Osteocyte (in vitro differentiated cells): ENCODE data around the gene ZZZ3. TPM values are rescaled to one million over a fixed set of nuclear protein-coding genes. Genes with fewer than 3 reads are reported as not detected.
"Not testable (repeated sequence)": the region's sequence is repeated elsewhere in the genome, so short reads cannot be mapped to it uniquely, and the experiment has no call there.

Experiments used
- DNase-seq: peaks from one replicate; pipeline ENCODE4 v3.0.0; 2021; ENCODE audit warnings: mixed read lengths; ENCODE audit not compliant: unreplicated experiment; ENCODE audit errors: extremely low spot score
- H3K27ac Mint-ChIP-seq: one replicate; pipeline ENCODE4 v1.8.0; 2021; ENCODE audit warnings: mild to moderate bottlenecking, mixed read lengths; ENCODE audit not compliant: unreplicated experiment
- H3K27me3 Mint-ChIP-seq: one replicate; pipeline ENCODE4 v1.8.0; 2021; ENCODE audit warnings: mixed read lengths; ENCODE audit not compliant: unreplicated experiment
- H3K36me3 Mint-ChIP-seq: one replicate; pipeline ENCODE4 v1.8.0; 2021; ENCODE audit warnings: mixed read lengths; ENCODE audit not compliant: unreplicated experiment
- H3K4me1 Mint-ChIP-seq: one replicate; pipeline ENCODE4 v1.8.0; 2021; ENCODE audit warnings: mixed read lengths; ENCODE audit not compliant: unreplicated experiment
- H3K4me3 Mint-ChIP-seq: one replicate; pipeline ENCODE4 v1.8.0; 2021; ENCODE audit warnings: mild to moderate bottlenecking, moderate library complexity, mixed read lengths; ENCODE audit not compliant: unreplicated experiment
- H3K9me3 Mint-ChIP-seq: one replicate; pipeline ENCODE4 v1.8.0; 2021; ENCODE audit warnings: mixed read lengths; ENCODE audit not compliant: unreplicated experiment
- CTCF ChIP-seq: fragments of 200-600 bp; sonication (generic); IDR thresholded peaks from 2 replicates; pipeline ENCODE4 v1.5.0; 2021; ENCODE audit warnings: antibody characterized with exemption, mild to moderate bottlenecking, moderate library complexity
- total RNA-seq: library from RNA; stranded (reverse); gene quantifications from 2 replicates; pipeline ENCODE4 v1.2.1, GENCODE V29; 2021

The ZZZ3 gene
- total RNA-seq, 1 donor from 2014 or later = 54.3 TPM

- no peak for DNase-seq
- Mint-ChIP-seq H3K27me3 (no peaks in the 10 kb centered on the region), H3K4me1 (no peaks in the 10 kb centered on the region), H3K36me3 (peaks cover 59% of the 10 kb centered on the region), H3K9me3 (no peaks in the 10 kb centered on the region), H3K27ac (no peak overlapping the region), H3K4me3 (no peak overlapping the region)
- TF ChIP-seq CTCF = no peak
Observed at GRCh38 chr1:77709727-77710126, 27.3 kb upstream of the ZZZ3 start.

- H3K9me3 Mint-ChIP-seq = no peaks in the 10 kb centered on the region
- no peaks in the 10 kb centered on the region for H3K4me1 Mint-ChIP-seq
- no peak overlapping the region for H3K27ac Mint-ChIP-seq
- H3K36me3 Mint-ChIP-seq = peaks cover 38% of the 10 kb centered on the region
- no peak for TF ChIP-seq CTCF
- DNase-seq = no peak
- no peak overlapping the region for H3K4me3 Mint-ChIP-seq
- no peaks in the 10 kb centered on the region for H3K27me3 Mint-ChIP-seq
Observed at GRCh38 chr1:77706321-77706720, 23.9 kb upstream of the ZZZ3 start.

- no peak for TF ChIP-seq CTCF
- no peaks in the 10 kb centered on the region for H3K9me3 Mint-ChIP-seq
- H3K27ac Mint-ChIP-seq = no peak overlapping the region
- no peaks in the 10 kb centered on the region for H3K4me1 Mint-ChIP-seq
- no peak overlapping the region for H3K4me3 Mint-ChIP-seq
- no peaks in the 10 kb centered on the region for H3K27me3 Mint-ChIP-seq
- DNase-seq = no peak
- H3K36me3 Mint-ChIP-seq = peaks cover 34% of the 10 kb centered on the region
Observed at GRCh38 chr1:77704736-77705135, 22.3 kb upstream of the ZZZ3 start.

GRCh38 chr1:77699673-77700072 is 17.2 kb upstream of the ZZZ3 start:
- H3K9me3 Mint-ChIP-seq, H3K4me1 Mint-ChIP-seq, DNase-seq, H3K27me3 Mint-ChIP-seq, H3K27ac Mint-ChIP-seq, H3K4me3 Mint-ChIP-seq: not testable (repeated sequence)
- H3K36me3 Mint-ChIP-seq = peaks cover 16% of the 10 kb centered on the region

GRCh38 chr1:77697441-77697840 is 15.0 kb upstream of the ZZZ3 start:
- no peak for TF ChIP-seq CTCF
- H3K27me3 Mint-ChIP-seq = no peaks in the 10 kb centered on the region
- H3K4me1 Mint-ChIP-seq = no peaks in the 10 kb centered on the region
- no peak overlapping the region for H3K27ac Mint-ChIP-seq
- DNase-seq = no peak
- no peak overlapping the region for H3K4me3 Mint-ChIP-seq
- H3K9me3 Mint-ChIP-seq = no peaks in the 10 kb centered on the region
- H3K36me3 Mint-ChIP-seq = peaks cover 22% of the 10 kb centered on the region

- no peak for TF ChIP-seq CTCF
- peaks cover 7% of the 10 kb centered on the region for H3K4me1 Mint-ChIP-seq
- peaks cover 15% of the 10 kb centered on the region for H3K36me3 Mint-ChIP-seq
- H3K4me3 Mint-ChIP-seq = no peak overlapping the region
- no peaks in the 10 kb centered on the region for H3K9me3 Mint-ChIP-seq
- DNase-seq = no peak
- H3K27me3 Mint-ChIP-seq = no peaks in the 10 kb centered on the region
- no peak overlapping the region for H3K27ac Mint-ChIP-seq
Observed at GRCh38 chr1:77688939-77689338, 6.5 kb upstream of the ZZZ3 start.
